Ishikawa (cell line): ENCODE results near the gene ZNF800.

Experiments
- CEBPB ChIP-seq: IDR thresholded peaks from 2 replicates; pipeline ENCODE4 v1.6.1; 2012
- CREB1 ChIP-seq: IDR thresholded peaks from 2 replicates; pipeline ENCODE4 v1.6.1; 2012; ENCODE audit warnings: low read depth
- EGR1 ChIP-seq: IDR thresholded peaks from 2 replicates; pipeline ENCODE4 v1.6.1; 2012
- EP300 ChIP-seq: IDR thresholded peaks from 2 replicates; pipeline ENCODE4 v1.6.1; 2012; ENCODE audit warnings: borderline replicate concordance
- FOXM1 ChIP-seq: IDR thresholded peaks from 2 replicates; pipeline ENCODE4 v1.6.1; 2012; ENCODE audit warnings: low read depth, borderline replicate concordance
- NFIC ChIP-seq: IDR thresholded peaks from 2 replicates; pipeline ENCODE4 v1.6.1; 2012
- RAD21 ChIP-seq: IDR thresholded peaks from 2 replicates; pipeline ENCODE4 v1.6.1; 2012; ENCODE audit warnings: low read depth
- REST ChIP-seq: IDR thresholded peaks from 2 replicates; pipeline ENCODE4 v1.6.1; 2012; ENCODE audit warnings: low read depth, mild to moderate bottlenecking
- TAF1 ChIP-seq: IDR thresholded peaks from 2 replicates; pipeline ENCODE4 v1.6.1; 2012; ENCODE audit warnings: low read depth, mild to moderate bottlenecking
- TCF12 ChIP-seq: IDR thresholded peaks from 2 replicates; pipeline ENCODE4 v1.6.1; 2012; ENCODE audit warnings: low read depth
- TEAD4 ChIP-seq: IDR thresholded peaks from 2 replicates; pipeline ENCODE4 v1.6.1; 2012
- USF1 ChIP-seq: IDR thresholded peaks from 2 replicates; pipeline ENCODE4 v1.6.1; 2012
- YY1 ChIP-seq: IDR thresholded peaks from 2 replicates; pipeline ENCODE4 v1.6.1; 2012; ENCODE audit warnings: low read depth
- ZBTB7A ChIP-seq: IDR thresholded peaks from 2 replicates; pipeline ENCODE4 v1.6.1; 2012; ENCODE audit warnings: low read depth
- TF ChIP-seq, protein P1 (sequence below): IDR thresholded peaks from 2 replicates; pipeline ENCODE4 v1.6.1; 2012

ZNF800 gene

DNA sequence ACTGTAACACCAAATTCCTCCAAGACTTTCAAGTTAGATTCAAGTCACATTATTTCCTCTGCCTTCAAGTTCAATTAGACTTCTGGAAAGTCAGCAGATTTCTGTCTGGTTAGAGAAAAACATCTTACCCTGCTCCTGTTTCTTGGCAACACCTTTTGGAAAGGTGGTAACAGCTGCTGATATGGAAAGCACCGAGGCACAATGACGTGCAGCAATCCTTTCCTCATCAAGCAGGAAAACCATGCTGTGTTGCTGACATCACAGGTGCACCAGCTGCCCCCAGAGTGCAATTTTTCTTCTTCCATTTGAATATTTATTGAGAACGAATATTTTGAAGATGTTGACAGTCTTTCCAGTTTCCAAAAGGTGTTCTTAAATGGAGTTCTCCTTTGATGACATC is 41.9 kb downstream of the ZNF800 start:
- TF ChIP-seq NFIC = no peak
- TF ChIP-seq EGR1 = no peak
- TF ChIP-seq FOXM1 = no peak
- TF ChIP-seq REST = no peak
- TF ChIP-seq, protein P1, sequence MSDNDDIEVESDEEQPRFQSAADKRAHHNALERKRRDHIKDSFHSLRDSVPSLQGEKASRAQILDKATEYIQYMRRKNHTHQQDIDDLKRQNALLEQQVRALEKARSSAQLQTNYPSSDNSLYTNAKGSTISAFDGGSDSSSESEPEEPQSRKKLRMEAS = no peak
- TF ChIP-seq ZBTB7A = no peak
- TF ChIP-seq USF1 = no peak
- no peak for TF ChIP-seq EP300
- no peak for TF ChIP-seq TEAD4
- TF ChIP-seq CREB1 = no peak
- TF ChIP-seq TCF12 = no peak
- TF ChIP-seq CEBPB = no peak
- no peak for TF ChIP-seq RAD21

GRCh38 chr7:127349881-127350280 is 42.6 kb downstream of the ZNF800 start:
- TF ChIP-seq, protein P1 = no peak
- TF ChIP-seq RAD21 = no peak

- TF ChIP-seq RAD21 = no peak
- no peak for TF ChIP-seq TAF1
Measured at GRCh38 chr7:127348247-127348631, 44.3 kb downstream of the ZNF800 start.

GRCh38 chr7:127347567-127348246 is 44.8 kb downstream of the ZNF800 start:
- TF ChIP-seq USF1 (no peak), NFIC (no peak), RAD21 (peak; percentile 33; the same call in 1 of the 2 replicates), CEBPB (no peak)
- TF ChIP-seq, protein P1 = peak; percentile 49; the same call in 1 of the 2 replicates

- TF ChIP-seq ZBTB7A (no peak), EP300 (no peak), TAF1 (no peak), FOXM1 (no peak), RAD21 (no peak), USF1 (no peak), CREB1 (no peak), REST (no peak), YY1 (no peak), TCF12 (no peak)
- TF ChIP-seq, protein P1 = no peak
Measured at GRCh38 chr7:127346575-127347256, 45.8 kb downstream of the ZNF800 start.

- TF ChIP-seq EGR1 (no peak), ZBTB7A (no peak), RAD21 (no peak), REST (peak; percentile 73), FOXM1 (no peak), USF1 (no peak), TCF12 (no peak)
- TF ChIP-seq, protein P1 = no peak
Measured at GRCh38 chr7:127342596-127342995, 49.9 kb downstream of the ZNF800 start.
